Urinary bladder (tissue), 4 donors: ENCODE data around the gene KCNT1. TPM values are rescaled to one million over a fixed set of nuclear protein-coding genes. Genes with fewer than 3 reads are reported as not detected.

Experiments
- DNase-seq: peaks from one replicate; pipeline ENCODE4 v3.0.0-alpha.2; 2015; ENCODE audit errors: extremely low spot score
- H3K27ac ChIP-seq: one replicate; pipeline ENCODE4 v1.5.1; 2013; ENCODE audit warnings: low read depth, mild to moderate bottlenecking, moderate library complexity
- H3K36me3 ChIP-seq: one replicate; pipeline ENCODE4 v1.6.1; 2013; ENCODE audit warnings: mild to moderate bottlenecking, moderate library complexity; ENCODE audit not compliant: insufficient read depth
- H3K4me1 ChIP-seq: one replicate; pipeline ENCODE4 v1.6.1; 2013; ENCODE audit warnings: mild to moderate bottlenecking, moderate library complexity; ENCODE audit not compliant: insufficient read depth
- H3K4me3 ChIP-seq: one replicate; pipeline ENCODE4 v1.5.1; 2013; ENCODE audit warnings: low read depth, low read length
- WGBS: extraction: QIAGEN DNeasy Blood & Tissue Kit; methylation state at CpG from one replicate; pipeline ENCODE4 v1.1.7; 2013; 5-methylcytosine and 5-hydroxymethylcytosine counted together
- polyA plus RNA-seq: library from polyadenylated mRNA; stranded (reverse); fragments of 200-250 nt; gene quantifications from one replicate; pipeline ENCODE4 v1.2.3, GENCODE V29; 2013
- total RNA-seq: library from RNA; depleted of rRNA; stranded (reverse); fragments of >200 nt; gene quantifications from one replicate; pipeline ENCODE4 v1.2.3, GENCODE V29; 2014
- donor health status: healthy with polysubstance abuse.
- donor health status: healthy.

The KCNT1 gene
- total and polyA plus RNA-seq, 2 donors: 0.37 to 0.58 TPM

- Histone ChIP-seq H3K27ac (no peak overlapping the region), H3K36me3 (no peaks in the 10 kb centered on the region), H3K4me3 (no peak overlapping the region), H3K4me1 (no peaks in the 10 kb centered on the region)
- DNase-seq: no peak
- WGBS: 94% methylated on average over 6 of the region's 6 CpGs
Observed at GRCh38 chr9:135801070-135801469, 99.1 kb downstream of the KCNT1 start.

DNA sequence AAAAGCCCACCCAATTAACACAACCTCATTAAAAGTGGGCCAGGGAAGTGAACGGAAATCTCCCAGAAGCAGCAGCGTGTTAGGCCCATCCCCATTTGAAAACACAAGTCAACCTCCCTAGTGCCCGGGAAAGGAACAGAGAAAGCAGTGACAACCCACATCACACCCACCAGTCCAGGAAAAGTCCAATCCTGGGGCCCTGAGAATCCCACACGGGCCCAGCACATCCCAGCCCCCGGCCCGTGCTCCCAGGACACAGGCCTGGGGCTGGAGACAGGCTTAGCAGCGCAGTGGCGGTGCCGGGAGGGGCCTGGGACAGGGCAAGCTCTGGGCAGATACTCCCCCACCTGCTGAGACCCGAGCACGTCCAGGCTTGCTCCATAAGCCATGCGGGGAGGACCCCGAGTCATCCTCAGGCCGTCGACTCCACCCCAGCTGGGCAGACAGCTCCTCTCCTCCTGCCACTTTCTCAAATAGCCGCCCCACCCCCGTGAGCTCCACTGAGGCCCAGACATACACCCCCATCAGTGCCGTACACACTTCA, 101.0 kb downstream of the KCNT1 start:
- no peak overlapping the region for H3K27ac ChIP-seq
- no peak for DNase-seq
- WGBS: 61% methylated on average over 18 of the region's 18 CpGs
- H3K4me1 ChIP-seq: no peaks in the 10 kb centered on the region
- H3K4me3 ChIP-seq: no peak overlapping the region
- no peaks in the 10 kb centered on the region for H3K36me3 ChIP-seq

- no peak for DNase-seq
- no peak overlapping the region for H3K4me3 ChIP-seq
- no peaks in the 10 kb centered on the region for H3K36me3 ChIP-seq
- no peaks in the 10 kb centered on the region for H3K4me1 ChIP-seq
- 93% methylated on average over 10 of the region's 10 CpGs for WGBS
- H3K27ac ChIP-seq: no peak overlapping the region
Observed at GRCh38 chr9:135803441-135803840, 101.5 kb downstream of the KCNT1 start.

DNA sequence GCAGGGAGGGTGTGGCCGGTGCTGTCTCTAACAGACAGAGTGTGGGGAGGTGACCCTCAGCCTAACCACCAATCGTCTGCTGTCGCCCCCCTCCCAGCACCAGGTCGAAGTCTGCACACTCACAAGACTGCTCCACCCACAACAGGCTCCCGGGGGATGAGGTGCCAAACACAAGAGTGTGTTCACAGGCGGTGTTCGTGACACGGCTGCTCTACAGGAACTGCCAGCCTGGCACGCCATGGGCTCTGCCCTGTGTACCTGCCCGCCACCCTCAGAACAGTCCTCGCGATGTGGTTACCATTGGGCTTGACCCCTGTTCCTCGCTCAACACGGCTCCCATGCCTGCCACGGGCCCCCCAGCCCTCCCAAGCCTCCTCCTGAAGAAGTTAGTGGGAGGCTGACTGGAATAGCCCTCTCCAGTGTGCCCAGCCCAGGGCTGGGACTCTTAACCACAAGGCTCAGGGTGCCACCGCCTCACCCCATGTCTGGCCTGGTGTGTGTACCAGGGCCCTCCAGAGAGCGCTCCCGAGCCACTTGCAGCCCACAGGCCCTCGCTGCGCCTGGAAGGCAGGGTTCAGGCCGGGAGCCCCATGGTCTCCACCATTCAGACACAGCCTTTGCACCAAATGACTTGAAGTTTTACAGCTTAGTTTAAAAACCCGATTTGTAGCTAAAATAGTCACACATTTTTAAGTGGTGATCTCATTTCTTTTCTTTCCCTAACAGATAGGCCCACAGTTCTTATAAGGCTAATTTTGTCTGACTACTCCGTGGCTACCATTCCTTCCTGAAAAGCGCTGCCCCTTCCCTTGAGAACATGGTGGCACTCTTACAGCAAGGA, 102.8 kb downstream of the KCNT1 start:
- H3K27ac ChIP-seq: no peak overlapping the region
- DNase-seq: no peak
- H3K4me1 ChIP-seq: no peaks in the 10 kb centered on the region
- WGBS: 83% methylated on average over 24 of the region's 24 CpGs
- H3K36me3 ChIP-seq: no peaks in the 10 kb centered on the region
- no peak overlapping the region for H3K4me3 ChIP-seq

GRCh38 chr9:135805422-135806022, 103.5 kb downstream of the KCNT1 start:
- no peaks in the 10 kb centered on the region for H3K4me1 ChIP-seq
- H3K36me3 ChIP-seq: no peaks in the 10 kb centered on the region
- DNase-seq: no peak
- no peak overlapping the region for H3K4me3 ChIP-seq
- 89% methylated on average over 22 of the region's 22 CpGs for WGBS
- H3K27ac ChIP-seq: no peak overlapping the region

GRCh38 chr9:135809166-135809565, 107.2 kb downstream of the KCNT1 start:
- DNase-seq: no peak
- Histone ChIP-seq H3K4me1 (no peaks in the 10 kb centered on the region), H3K27ac (no peak overlapping the region), H3K4me3 (no peak overlapping the region), H3K36me3 (peaks cover 5% of the 10 kb centered on the region)
- WGBS: 81% methylated on average over 10 of the region's 10 CpGs

GRCh38 chr9:135810806-135811575, 109.0 kb downstream of the KCNT1 start:
- H3K4me3 ChIP-seq: no peak overlapping the region
- 95% methylated on average over 23 of the region's 23 CpGs for WGBS
- no peaks in the 10 kb centered on the region for H3K4me1 ChIP-seq
- no peak overlapping the region for H3K27ac ChIP-seq
- peaks cover 12% of the 10 kb centered on the region for H3K36me3 ChIP-seq
- DNase-seq: no peak

- Histone ChIP-seq H3K4me1 (no peaks in the 10 kb centered on the region), H3K36me3 (peaks cover 12% of the 10 kb centered on the region), H3K27ac (no peak overlapping the region), H3K4me3 (no peak overlapping the region)
- WGBS: 78% methylated on average over 11 of the region's 11 CpGs
- no peak for DNase-seq
Observed at GRCh38 chr9:135811801-135812200, 109.8 kb downstream of the KCNT1 start.

DNA sequence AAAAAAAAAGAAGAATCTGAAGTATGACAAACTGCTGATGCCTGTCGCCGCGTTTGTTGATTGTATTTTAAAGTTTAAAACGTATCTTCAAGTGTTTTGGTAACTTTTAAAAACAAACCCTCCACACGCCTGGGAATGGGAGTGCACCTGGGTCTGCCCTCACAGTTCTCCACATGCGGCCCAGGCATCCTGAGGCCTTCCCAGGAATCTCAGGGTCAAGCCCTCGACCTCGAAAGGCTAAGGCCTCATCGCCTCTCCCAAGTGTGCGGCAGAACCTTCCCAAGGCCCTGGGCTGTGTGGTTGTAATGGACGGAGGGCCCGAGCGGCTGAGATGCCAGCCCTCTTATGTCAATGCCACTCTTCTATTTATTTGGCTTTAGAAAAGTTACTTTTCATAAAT, 111.0 kb downstream of the KCNT1 start:
- H3K27ac ChIP-seq: no peak overlapping the region
- WGBS: 94% methylated on average over 13 of the region's 13 CpGs
- no peaks in the 10 kb centered on the region for H3K4me1 ChIP-seq
- peaks cover 14% of the 10 kb centered on the region for H3K36me3 ChIP-seq
- no peak overlapping the region for H3K4me3 ChIP-seq
- DNase-seq: no peak

GRCh38 chr9:135813671-135814290, 111.8 kb downstream of the KCNT1 start:
- H3K36me3 ChIP-seq: peaks cover 15% of the 10 kb centered on the region
- WGBS: 88% methylated on average over 14 of the region's 14 CpGs
- DNase-seq: no peak
- H3K4me1 ChIP-seq: no peaks in the 10 kb centered on the region
- no peak overlapping the region for H3K4me3 ChIP-seq
- H3K27ac ChIP-seq: no peak overlapping the region

GRCh38 chr9:135814421-135815095, 112.6 kb downstream of the KCNT1 start:
- Histone ChIP-seq H3K36me3 (peaks cover 16% of the 10 kb centered on the region), H3K27ac (no peak overlapping the region), H3K4me3 (no peak overlapping the region), H3K4me1 (no peaks in the 10 kb centered on the region)
- 96% methylated on average over 12 of the region's 12 CpGs for WGBS
- DNase-seq: no peak

DNA sequence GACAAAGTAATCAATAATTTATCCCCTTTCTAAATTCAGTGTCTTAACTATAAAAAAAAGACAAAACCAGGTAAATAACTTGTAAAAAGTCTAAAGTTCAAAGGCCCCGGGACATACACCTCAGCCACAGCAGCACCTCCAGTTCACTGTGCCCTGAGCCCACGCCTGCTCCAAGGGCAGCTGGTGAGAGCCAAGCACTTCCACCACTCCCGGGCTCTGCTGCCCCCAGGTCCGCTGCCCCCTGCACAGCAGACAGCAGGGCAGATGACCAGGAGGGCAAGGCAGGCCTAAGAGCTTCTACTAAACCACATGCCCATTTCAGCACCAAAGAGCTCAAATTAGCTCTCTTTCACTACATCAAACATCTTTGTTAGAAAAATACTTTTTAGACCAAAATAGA, 113.4 kb downstream of the KCNT1 start:
- Histone ChIP-seq H3K4me1 (no peaks in the 10 kb centered on the region), H3K27ac (no peak overlapping the region), H3K36me3 (peaks cover 16% of the 10 kb centered on the region), H3K4me3 (no peak overlapping the region)
- no peak for DNase-seq
- WGBS: 93% methylated on average over 4 of the region's 4 CpGs
